Stimulated activated CD4-positive, alpha-beta T cell treated with anti-CD3 and anti-CD28 coated beads, Interleukin-4, amount 100 ng/mL, for 48 hours (primary cell): ENCODE data around the gene GRID2.

Experiments
- DNase-seq, 2 donors: peaks; one replicate each; pipeline ENCODE4 v3.0.0-alpha.2; 2020; ENCODE audit warnings: low read depth in 2 of 2

The GRID2 gene

GRCh38 chr4:92962831-92963230 lies 659.1 kb downstream of the GRID2 start:
- DNase-seq: no peak

- DNase-seq: no peak
Observed at GRCh38 chr4:92968556-92968955, 664.8 kb downstream of the GRID2 start.

GRCh38 chr4:92968996-92969395 lies 665.2 kb downstream of the GRID2 start:
- no peak for DNase-seq

- DNase-seq: no peak
Observed at GRCh38 chr4:92969650-92970379, 666.0 kb downstream of the GRID2 start.

GRCh38 chr4:92970996-92971395 lies 667.2 kb downstream of the GRID2 start:
- DNase-seq: no peak

GRCh38 chr4:92988301-92988700 lies 684.5 kb downstream of the GRID2 start:
- DNase-seq: no peak

GRCh38 chr4:92992758-92993157 lies 689.0 kb downstream of the GRID2 start:
- DNase-seq: no peak

- no peak for DNase-seq
Observed at GRCh38 chr4:92994727-92995126, 691.0 kb downstream of the GRID2 start.

GRCh38 chr4:92996533-92996932 lies 692.8 kb downstream of the GRID2 start:
- no peak for DNase-seq

- DNase-seq: no peak
Observed at GRCh38 chr4:93000910-93001309, 697.1 kb downstream of the GRID2 start.

- DNase-seq: no peak
Observed at GRCh38 chr4:93002240-93002639, 698.5 kb downstream of the GRID2 start.

- DNase-seq: no peak
Observed at GRCh38 chr4:93016350-93016749, 712.6 kb downstream of the GRID2 start.

- DNase-seq: no peak
Observed at GRCh38 chr4:93018243-93018642, 714.5 kb downstream of the GRID2 start.

GRCh38 chr4:93018806-93019205 lies 715.0 kb downstream of the GRID2 start:
- no peak for DNase-seq

- no peak for DNase-seq
Observed at GRCh38 chr4:93029769-93030168, 726.0 kb downstream of the GRID2 start.

GRCh38 chr4:93030670-93031069 lies 726.9 kb downstream of the GRID2 start:
- DNase-seq: no peak

GRCh38 chr4:93031431-93032098 lies 727.8 kb downstream of the GRID2 start:
- no peak for DNase-seq

- no peak for DNase-seq
Observed at GRCh38 chr4:93042746-93043145, 739.0 kb downstream of the GRID2 start.

GRCh38 chr4:93053140-93053539 lies 749.4 kb downstream of the GRID2 start:
- DNase-seq: no peak

GRCh38 chr4:93061826-93062225 lies 758.1 kb downstream of the GRID2 start:
- DNase-seq: no peak

GRCh38 chr4:93063325-93063724 lies 759.6 kb downstream of the GRID2 start:
- no peak for DNase-seq

GRCh38 chr4:93065790-93066189 lies 762.0 kb downstream of the GRID2 start:
- DNase-seq: no peak

GRCh38 chr4:93066749-93067148 lies 763.0 kb downstream of the GRID2 start:
- DNase-seq: no peak

- DNase-seq: no peak
Observed at GRCh38 chr4:93072292-93072691, 768.5 kb downstream of the GRID2 start.
